ENCODE data around the gene RIC8B.

The RIC8B gene

GRCh38 chr12:106774005-106774807, at the start of gene RIC8B:
Gene RIC8B (plus strand): TSS chr12:106774682. CDS start chr12:106774746, 64 bp downstream.
- DNase-seq = peak; percentile 87

- no peak for DNase-seq
These were observed 49.5 kb upstream of the RIC8B start for GRCh38 chr12:106724934-106725333.

- peak; percentile 15 for DNase-seq
These were observed 47.8 kb upstream of the RIC8B start for GRCh38 chr12:106726603-106727202.

- no peak for DNase-seq
These were observed 44.9 kb upstream of the RIC8B start for GRCh38 chr12:106729611-106730010.

- no peak for DNase-seq
These were observed 41.6 kb upstream of the RIC8B start for GRCh38 chr12:106732890-106733289.

- no peak for DNase-seq
These were observed 40.8 kb upstream of the RIC8B start for GRCh38 chr12:106733660-106734059.

GRCh38 chr12:106736051-106736957, 38.2 kb upstream of the RIC8B start:
- no peak for DNase-seq

- no peak for DNase-seq
These were observed 35.2 kb upstream of the RIC8B start for GRCh38 chr12:106739318-106739717.

GRCh38 chr12:106739815-106740530, 34.5 kb upstream of the RIC8B start:
- no peak for DNase-seq

GRCh38 chr12:106740818-106741217, 33.7 kb upstream of the RIC8B start:
- DNase-seq = no peak

GRCh38 chr12:106741247-106741646, 33.2 kb upstream of the RIC8B start:
- no peak for DNase-seq

- no peak for DNase-seq
These were observed 31.1 kb upstream of the RIC8B start for GRCh38 chr12:106743270-106743988.

- no peak for DNase-seq
These were observed 29.9 kb upstream of the RIC8B start for GRCh38 chr12:106744600-106744999.

- DNase-seq = no peak
These were observed 29.2 kb upstream of the RIC8B start for GRCh38 chr12:106745181-106745745.

- DNase-seq = no peak
These were observed 26.5 kb upstream of the RIC8B start for GRCh38 chr12:106747973-106748436.

GRCh38 chr12:106750524-106750923, 24.0 kb upstream of the RIC8B start:
- DNase-seq = no peak

GRCh38 chr12:106753526-106753925, 21.0 kb upstream of the RIC8B start:
- DNase-seq = peak; percentile 76

GRCh38 chr12:106754331-106754730, 20.2 kb upstream of the RIC8B start:
- DNase-seq = no peak

GRCh38 chr12:106757623-106758348, 16.7 kb upstream of the RIC8B start:
- DNase-seq = no peak

GRCh38 chr12:106758349-106759110, 16.0 kb upstream of the RIC8B start:
- no peak for DNase-seq
